ENCODE results near the gene RBBP7.

GRCh38 chrX:16883487-16883804, 13.3 kb upstream of the RBBP7 start:
- no peak for TF ChIP-seq POLR2AphosphoS5 (IDR thresholded peaks at IDR 0.05; ENCODE audit: low read depth, low read length)
- TF ChIP-seq TAF1 (IDR thresholded peaks at IDR 0.05; ENCODE audit: borderline replicate concordance, insufficient read depth, low read length): no peak
- no peak for TF ChIP-seq REST (IDR thresholded peaks at IDR 0.05; ENCODE audit: insufficient read depth in 1 of 2, low read depth in 2 of 2, low read length in 2 of 2)
